Neural progenitor cell (in vitro differentiated cells): ENCODE data around the gene NEDD8.

Experiments used
- EZH2phosphoT487 ChIP-seq: fragments of 200-600 bp; sonication (generic); IDR thresholded peaks from 2 replicates; pipeline ENCODE4 v1.6.1; 2017; ENCODE audit warnings: antibody characterized with exemption
- TF ChIP-seq, protein P1 (sequence below): fragments of 200-600 bp; sonication (generic); IDR thresholded peaks from 2 replicates; pipeline ENCODE4 v1.5.1; 2017; ENCODE audit warnings: antibody characterized with exemption, mild to moderate bottlenecking

DNA sequence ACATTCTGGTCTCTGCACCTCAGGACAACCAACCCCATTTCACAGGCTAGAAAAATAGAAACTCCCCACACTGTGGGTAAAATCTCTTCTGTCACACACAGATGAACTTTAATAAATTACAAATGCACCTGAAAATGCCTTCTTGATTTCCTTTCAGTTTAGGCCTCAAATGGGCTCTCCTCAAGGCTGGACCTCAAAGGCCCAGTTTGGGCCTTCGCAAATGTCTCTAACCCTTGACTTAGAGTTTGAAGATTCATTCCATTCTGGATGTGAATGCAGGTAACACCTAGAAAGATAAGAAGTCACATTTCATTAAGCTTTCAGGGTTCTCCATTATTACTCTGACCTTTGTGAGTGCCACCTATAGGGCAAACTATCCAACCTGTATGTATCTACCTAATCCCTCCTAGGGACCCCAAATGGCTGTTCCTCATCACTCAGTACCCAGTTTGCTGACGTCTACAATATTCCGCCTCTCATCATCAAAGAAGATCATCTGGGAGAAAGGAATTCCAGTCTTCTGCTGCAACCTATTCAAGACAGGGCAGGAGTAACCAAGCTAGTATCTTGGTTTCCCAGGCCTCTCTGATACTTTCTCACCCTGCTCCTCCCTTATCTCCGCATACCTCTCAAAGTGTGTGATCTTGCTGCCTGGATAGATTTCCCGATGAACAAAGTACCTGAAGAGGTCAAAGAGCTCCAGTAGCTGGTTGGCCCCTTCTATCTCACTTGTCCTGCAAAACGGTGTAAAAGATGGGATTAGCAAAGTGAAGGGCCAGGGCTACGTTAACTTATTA lies 18.1 kb downstream of the NEDD8 start:
- TF ChIP-seq, protein P1, sequence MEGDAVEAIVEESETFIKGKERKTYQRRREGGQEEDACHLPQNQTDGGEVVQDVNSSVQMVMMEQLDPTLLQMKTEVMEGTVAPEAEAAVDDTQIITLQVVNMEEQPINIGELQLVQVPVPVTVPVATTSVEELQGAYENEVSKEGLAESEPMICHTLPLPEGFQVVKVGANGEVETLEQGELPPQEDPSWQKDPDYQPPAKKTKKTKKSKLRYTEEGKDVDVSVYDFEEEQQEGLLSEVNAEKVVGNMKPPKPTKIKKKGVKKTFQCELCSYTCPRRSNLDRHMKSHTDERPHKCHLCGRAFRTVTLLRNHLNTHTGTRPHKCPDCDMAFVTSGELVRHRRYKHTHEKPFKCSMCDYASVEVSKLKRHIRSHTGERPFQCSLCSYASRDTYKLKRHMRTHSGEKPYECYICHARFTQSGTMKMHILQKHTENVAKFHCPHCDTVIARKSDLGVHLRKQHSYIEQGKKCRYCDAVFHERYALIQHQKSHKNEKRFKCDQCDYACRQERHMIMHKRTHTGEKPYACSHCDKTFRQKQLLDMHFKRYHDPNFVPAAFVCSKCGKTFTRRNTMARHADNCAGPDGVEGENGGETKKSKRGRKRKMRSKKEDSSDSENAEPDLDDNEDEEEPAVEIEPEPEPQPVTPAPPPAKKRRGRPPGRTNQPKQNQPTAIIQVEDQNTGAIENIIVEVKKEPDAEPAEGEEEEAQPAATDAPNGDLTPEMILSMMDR = no peak
- TF ChIP-seq EZH2phosphoT487 = no peak
